ENCODE data around the gene KCNA2.

KCNA2 gene

DNA sequence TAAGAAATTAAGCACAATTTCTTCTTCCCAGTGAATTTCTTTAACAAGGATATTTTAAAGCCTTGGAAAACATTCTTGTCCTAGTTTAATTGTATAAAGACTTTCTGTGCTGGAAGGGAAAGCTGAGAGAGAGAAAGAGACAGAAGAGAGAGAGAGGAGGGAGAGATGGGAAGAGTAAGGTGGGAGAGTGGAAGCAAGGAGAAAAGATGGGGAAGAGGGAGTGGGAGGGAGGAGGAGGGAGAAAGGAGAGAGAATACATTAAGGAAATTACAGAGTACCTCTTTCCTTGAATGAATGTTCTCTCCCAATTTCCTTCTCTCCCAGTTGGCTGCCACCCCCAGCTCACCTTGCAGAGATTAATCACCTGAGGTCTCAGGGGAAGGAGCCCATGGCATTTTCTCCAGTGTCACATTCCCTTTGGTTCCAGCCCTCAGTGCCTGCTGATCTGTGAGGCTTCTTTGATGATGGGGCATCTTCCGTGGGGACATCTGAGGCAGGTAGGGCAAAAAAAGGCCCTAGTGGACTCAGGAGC, 54.8 kb downstream of the KCNA2 start:
- TF ChIP-seq, protein P1, sequence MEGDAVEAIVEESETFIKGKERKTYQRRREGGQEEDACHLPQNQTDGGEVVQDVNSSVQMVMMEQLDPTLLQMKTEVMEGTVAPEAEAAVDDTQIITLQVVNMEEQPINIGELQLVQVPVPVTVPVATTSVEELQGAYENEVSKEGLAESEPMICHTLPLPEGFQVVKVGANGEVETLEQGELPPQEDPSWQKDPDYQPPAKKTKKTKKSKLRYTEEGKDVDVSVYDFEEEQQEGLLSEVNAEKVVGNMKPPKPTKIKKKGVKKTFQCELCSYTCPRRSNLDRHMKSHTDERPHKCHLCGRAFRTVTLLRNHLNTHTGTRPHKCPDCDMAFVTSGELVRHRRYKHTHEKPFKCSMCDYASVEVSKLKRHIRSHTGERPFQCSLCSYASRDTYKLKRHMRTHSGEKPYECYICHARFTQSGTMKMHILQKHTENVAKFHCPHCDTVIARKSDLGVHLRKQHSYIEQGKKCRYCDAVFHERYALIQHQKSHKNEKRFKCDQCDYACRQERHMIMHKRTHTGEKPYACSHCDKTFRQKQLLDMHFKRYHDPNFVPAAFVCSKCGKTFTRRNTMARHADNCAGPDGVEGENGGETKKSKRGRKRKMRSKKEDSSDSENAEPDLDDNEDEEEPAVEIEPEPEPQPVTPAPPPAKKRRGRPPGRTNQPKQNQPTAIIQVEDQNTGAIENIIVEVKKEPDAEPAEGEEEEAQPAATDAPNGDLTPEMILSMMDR (IDR thresholded peaks at IDR 0.05; ENCODE audit: borderline replicate concordance, insufficient read depth, low read depth, low read length): no peak

DNA sequence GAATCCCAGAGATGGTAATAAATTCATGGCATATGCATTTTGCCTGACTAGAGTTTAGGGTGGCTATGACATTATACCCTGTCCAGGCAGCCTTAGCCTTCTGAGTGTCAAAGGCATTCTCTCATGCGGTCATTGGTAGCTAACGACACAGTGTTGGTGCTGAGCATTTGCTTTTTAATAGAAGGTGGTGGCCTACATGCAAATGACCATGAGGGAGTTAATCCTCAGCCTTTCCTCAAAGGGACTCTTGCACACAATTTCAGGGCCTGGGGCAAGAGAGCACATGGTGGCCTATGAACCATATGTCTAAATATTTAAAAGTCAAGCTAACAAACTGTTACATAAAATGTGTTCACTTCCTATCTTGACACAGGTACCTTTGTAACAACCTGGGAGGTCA, 56.3 kb downstream of the KCNA2 start:
- no peak overlapping the region for H3K4me3 ChIP-seq (ENCODE audit: low read depth, low read length)
- TF ChIP-seq, protein P1 (IDR thresholded peaks at IDR 0.05; ENCODE audit: borderline replicate concordance, insufficient read depth, low read depth, low read length): no peak

More for the DNA sequence above, 54.8 kb downstream of the KCNA2 start:
- H3K4me3 ChIP-seq (ENCODE audit: low read depth, low read length): no peak overlapping the region

DNA sequence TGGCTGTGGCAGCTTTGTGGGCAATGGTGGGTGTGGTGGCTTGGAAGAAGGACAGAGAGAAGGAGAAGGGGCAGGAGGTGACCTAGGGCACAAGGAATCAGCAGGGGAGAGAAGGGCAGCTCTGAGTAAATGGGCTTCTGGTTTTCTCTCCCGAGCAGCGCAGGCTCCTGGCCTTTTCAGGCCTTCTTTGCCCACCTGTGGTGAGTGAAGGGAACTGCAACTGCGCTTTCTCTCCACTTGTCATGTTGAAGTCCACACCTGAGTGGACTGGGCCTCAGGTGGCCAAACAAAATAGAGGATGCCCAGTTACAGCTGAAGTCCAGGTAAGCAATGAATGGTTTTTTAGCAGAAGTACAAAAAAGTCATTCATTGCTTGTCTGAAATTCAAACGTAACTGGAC, 57.8 kb downstream of the KCNA2 start:
- no peak overlapping the region for H3K4me3 ChIP-seq (ENCODE audit: low read depth, low read length)
- TF ChIP-seq, protein P1 (IDR thresholded peaks at IDR 0.05; ENCODE audit: borderline replicate concordance, insufficient read depth, low read depth, low read length): peak; percentile 61

DNA sequence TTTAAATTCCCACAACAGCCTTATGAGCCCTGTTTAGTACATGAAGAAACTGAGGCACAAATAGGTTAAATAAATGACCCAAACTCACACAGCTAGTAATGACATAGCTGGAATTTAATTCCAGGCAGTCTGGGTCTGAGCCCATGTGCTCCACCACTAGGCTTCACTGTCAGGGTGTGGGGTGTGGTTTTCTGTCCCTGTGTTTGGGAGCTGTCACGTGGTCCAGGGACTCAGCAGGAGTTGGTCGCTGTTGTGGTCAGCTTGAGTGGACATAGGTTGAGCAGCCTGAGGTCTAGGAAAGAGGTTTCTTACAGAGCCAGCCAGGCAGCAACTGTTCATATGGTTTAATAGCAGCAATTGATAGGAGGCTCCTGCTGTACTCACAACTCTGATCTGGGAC, 59.1 kb downstream of the KCNA2 start:
- H3K4me3 ChIP-seq (ENCODE audit: low read depth, low read length): no peak overlapping the region
- TF ChIP-seq, protein P1 (IDR thresholded peaks at IDR 0.05; ENCODE audit: borderline replicate concordance, insufficient read depth, low read depth, low read length): no peak

DNA sequence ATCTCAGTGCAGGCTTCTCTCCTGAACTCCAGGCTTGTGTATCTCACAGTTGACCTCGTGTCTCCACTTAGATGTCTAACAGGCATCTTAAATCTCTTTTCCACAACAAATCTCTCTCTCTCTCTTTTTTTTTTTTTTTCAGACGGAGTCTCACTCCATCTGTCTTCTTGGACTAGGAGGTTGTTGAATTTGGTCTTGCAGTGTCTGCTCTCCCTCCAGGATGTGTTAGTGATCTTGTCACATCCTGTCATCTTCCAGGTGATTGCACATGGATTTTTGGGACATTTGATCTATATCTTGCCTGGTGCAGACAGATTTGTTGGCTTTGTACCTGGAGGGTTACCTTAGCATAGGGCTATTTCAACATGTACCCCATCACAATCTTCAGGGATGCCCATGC, 60.7 kb downstream of the KCNA2 start:
- TF ChIP-seq, protein P1 (IDR thresholded peaks at IDR 0.05; ENCODE audit: borderline replicate concordance, insufficient read depth, low read depth, low read length): no peak

DNA sequence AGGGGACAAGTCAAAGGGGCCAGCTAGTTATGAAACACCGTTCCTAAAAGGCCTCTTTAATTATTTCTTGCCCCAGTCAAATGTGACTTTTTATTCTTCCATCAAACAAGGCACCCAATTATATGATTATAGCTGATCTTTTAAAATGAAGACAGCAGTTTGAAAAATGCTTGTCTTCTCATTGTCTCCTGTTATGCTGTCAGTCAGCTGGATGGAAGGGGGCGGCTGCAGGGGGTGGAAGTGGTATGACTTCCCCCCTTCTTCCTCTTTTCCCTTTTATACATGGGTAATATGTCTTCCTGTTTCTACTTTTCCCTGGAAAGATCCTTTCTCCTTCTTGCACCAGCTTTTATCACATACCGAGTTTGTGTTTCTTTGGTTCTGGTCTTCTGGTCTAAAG, 61.4 kb downstream of the KCNA2 start:
- H3K4me3 ChIP-seq (ENCODE audit: low read depth, low read length): no peak overlapping the region
- TF ChIP-seq, protein P1 (IDR thresholded peaks at IDR 0.05; ENCODE audit: borderline replicate concordance, insufficient read depth, low read depth, low read length): no peak

More for the DNA sequence above, 60.7 kb downstream of the KCNA2 start:
- no peak overlapping the region for H3K4me3 ChIP-seq (ENCODE audit: low read depth, low read length)
